Measurements from ENCODE around the gene ARFGAP3. TPM values are rescaled to one million over a fixed set of nuclear protein-coding genes. Genes with fewer than 3 reads are reported as not detected.
A peak's percentile ranks its signal among the peaks of the same experiment; 100 is the strongest.

The ARFGAP3 gene
- total RNA-seq = 53.7 TPM
- long read RNA-seq, transcript ARFGAP3-201 (16 exons, 2,857 nt) = major isoform, 130 of 153 reads
- long read RNA-seq, partial matches to known transcripts = 6 of 153 reads
- long read RNA-seq, other reads (novel, unspliced or antisense) = 17 of 153 reads

- Histone ChIP-seq H3K4me1 (peaks cover 21% of the 10 kb centered on the region), H3K9me3 (no peaks in the 10 kb centered on the region), H3K27me3 (no peaks in the 10 kb centered on the region), H3K36me3 (no peaks in the 10 kb centered on the region), H3K27ac (peak within 1 kb of the TSS; percentile 94), H3K4me3 (peak within 1 kb of the TSS; percentile 82)
- ATAC-seq = peak; percentile 98
- TF ChIP-seq CTCF (IDR thresholded peaks at IDR 0.05) = no peak
- DNase-seq = peak; percentile 98
- intact Hi-C loops (cut with DNase I) = no loop called here
Measured at GRCh38 chr22:42856865-42857704, at the start of gene ARFGAP3. TSS of gene ARFGAP3 (minus strand) at chr22:42857273. CDS start at chr22:42857182, 91 bp downstream.

GRCh38 chr22:42905702-42906183 lies 48.7 kb upstream of the ARFGAP3 start:
- Histone ChIP-seq H3K27ac (peak overlapping the region; percentile 56), H3K27me3 (no peaks in the 10 kb centered on the region), H3K9me3 (no peaks in the 10 kb centered on the region), H3K4me3 (no peak overlapping the region), H3K4me1 (peaks cover 42% of the 10 kb centered on the region), H3K36me3 (peaks cover 6% of the 10 kb centered on the region)
- intact Hi-C loops (cut with DNase I) = no loop called here
- peak; percentile 34 for ATAC-seq
- DNase-seq = peak; percentile 75
- TF ChIP-seq CTCF (IDR thresholded peaks at IDR 0.05) = no peak

GRCh38 chr22:42905217-42905616 lies 48.1 kb upstream of the ARFGAP3 start:
- Histone ChIP-seq H3K4me3 (no peak overlapping the region), H3K27ac (no peak overlapping the region), H3K9me3 (no peaks in the 10 kb centered on the region), H3K36me3 (peaks cover 1% of the 10 kb centered on the region), H3K27me3 (no peaks in the 10 kb centered on the region), H3K4me1 (peaks cover 42% of the 10 kb centered on the region)
- intact Hi-C loops (cut with DNase I) = no loop called here
- no peak for TF ChIP-seq CTCF (IDR thresholded peaks at IDR 0.05)
- DNase-seq = peak; percentile 70
- no peak for ATAC-seq

GRCh38 chr22:42904050-42904449 lies 47.0 kb upstream of the ARFGAP3 start:
- intact Hi-C loops (cut with DNase I) = no loop called here
- Histone ChIP-seq H3K9me3 (no peaks in the 10 kb centered on the region), H3K27me3 (no peaks in the 10 kb centered on the region)

GRCh38 chr22:42902875-42903510 lies 45.9 kb upstream of the ARFGAP3 start:
- peaks cover 35% of the 10 kb centered on the region for H3K4me1 ChIP-seq
- no peaks in the 10 kb centered on the region for H3K9me3 ChIP-seq
- no peaks in the 10 kb centered on the region for H3K27me3 ChIP-seq
- no peaks in the 10 kb centered on the region for H3K36me3 ChIP-seq
- intact Hi-C loops (cut with DNase I) = no loop called here
- no peak overlapping the region for H3K4me3 ChIP-seq
- DNase-seq (no peak), ATAC-seq (no peak)
- no peak for TF ChIP-seq CTCF (IDR thresholded peaks at IDR 0.05)
- no peak overlapping the region for H3K27ac ChIP-seq

More at GRCh38 chr22:42904050-42904449, 47.0 kb upstream of the ARFGAP3 start:
- Histone ChIP-seq H3K4me1 (peaks cover 42% of the 10 kb centered on the region), H3K4me3 (no peak overlapping the region), H3K36me3 (no peaks in the 10 kb centered on the region), H3K27ac (no peak overlapping the region)
- ATAC-seq (no peak), DNase-seq (no peak)
- TF ChIP-seq CTCF (IDR thresholded peaks at IDR 0.05) = no peak
